Hematopoietic multipotent progenitor cell treated with erythropoietin and hydrocortisone succinate and interleukin-3 and kit ligand, for 4 days (in vitro differentiated cells): ENCODE measurements around the gene OSMR.
A peak's percentile ranks its signal among the peaks of the same experiment; 100 is the strongest.
"Not testable (repeated sequence)": the region's sequence is repeated elsewhere in the genome, so short reads cannot be mapped to it uniquely, and the experiment has no call there.

Source experiments
- DNase-seq: peaks from one replicate; pipeline ENCODE4 v3.0.0-alpha.2; 2015

Gene OSMR

GRCh38 chr5:38831909-38832308 lies 13.9 kb upstream of the OSMR start:
- peak; percentile 66 for DNase-seq

- DNase-seq = no peak
Observed at GRCh38 chr5:38832810-38833209, 13.0 kb upstream of the OSMR start.

GRCh38 chr5:38835887-38836286 lies 9.9 kb upstream of the OSMR start:
- no peak for DNase-seq

GRCh38 chr5:38837416-38837815 lies 8.4 kb upstream of the OSMR start:
- no peak for DNase-seq

GRCh38 chr5:38837932-38838331 lies 7.9 kb upstream of the OSMR start:
- DNase-seq = no peak

GRCh38 chr5:38843665-38844064 lies 2.1 kb upstream of the OSMR start:
- DNase-seq = no peak

GRCh38 chr5:38846379-38847011 lies 683 bp downstream of the OSMR start:
- no peak for DNase-seq

- DNase-seq = no peak
Observed at GRCh38 chr5:38847559-38848347, 1.9 kb downstream of the OSMR start.

- DNase-seq = no peak
Observed at GRCh38 chr5:38848637-38849036, 2.8 kb downstream of the OSMR start.

- not testable (repeated sequence) for DNase-seq
Observed at GRCh38 chr5:38851640-38852039, 5.8 kb downstream of the OSMR start.

GRCh38 chr5:38853753-38854470 lies 8.1 kb downstream of the OSMR start:
- no peak for DNase-seq

- DNase-seq = no peak
Observed at GRCh38 chr5:38854907-38855306, 9.1 kb downstream of the OSMR start.

- no peak for DNase-seq
Observed at GRCh38 chr5:38856660-38857059, 10.8 kb downstream of the OSMR start.

GRCh38 chr5:38858839-38859238 lies 13.0 kb downstream of the OSMR start:
- no peak for DNase-seq

GRCh38 chr5:38861986-38862770 lies 16.4 kb downstream of the OSMR start:
- not testable (repeated sequence) for DNase-seq

GRCh38 chr5:38866362-38867031 lies 20.7 kb downstream of the OSMR start:
- DNase-seq = no peak

- DNase-seq = no peak
Observed at GRCh38 chr5:38867032-38867398, 21.2 kb downstream of the OSMR start.

- no peak for DNase-seq
Observed at GRCh38 chr5:38867416-38867815, 21.6 kb downstream of the OSMR start.

GRCh38 chr5:38870595-38870994 lies 24.8 kb downstream of the OSMR start:
- no peak for DNase-seq

GRCh38 chr5:38871058-38871605 lies 25.3 kb downstream of the OSMR start:
- DNase-seq = no peak

- no peak for DNase-seq
Observed at GRCh38 chr5:38871790-38872551, 26.2 kb downstream of the OSMR start.

GRCh38 chr5:38872826-38873225 lies 27.0 kb downstream of the OSMR start:
- no peak for DNase-seq
